Activated naive CD4-positive, alpha-beta T cell treated with Interleukin-2 at 50 U/mL for 16 hours (primary cell): ENCODE data around the gene TBC1D22A.
"Not testable (repeated sequence)": the region's sequence is repeated elsewhere in the genome, so short reads cannot be mapped to it uniquely, and the experiment has no call there.

Experiments
- DNase-seq: peaks from one replicate; pipeline ENCODE4 v3.0.0-alpha.2; 2020

The TBC1D22A gene

DNA sequence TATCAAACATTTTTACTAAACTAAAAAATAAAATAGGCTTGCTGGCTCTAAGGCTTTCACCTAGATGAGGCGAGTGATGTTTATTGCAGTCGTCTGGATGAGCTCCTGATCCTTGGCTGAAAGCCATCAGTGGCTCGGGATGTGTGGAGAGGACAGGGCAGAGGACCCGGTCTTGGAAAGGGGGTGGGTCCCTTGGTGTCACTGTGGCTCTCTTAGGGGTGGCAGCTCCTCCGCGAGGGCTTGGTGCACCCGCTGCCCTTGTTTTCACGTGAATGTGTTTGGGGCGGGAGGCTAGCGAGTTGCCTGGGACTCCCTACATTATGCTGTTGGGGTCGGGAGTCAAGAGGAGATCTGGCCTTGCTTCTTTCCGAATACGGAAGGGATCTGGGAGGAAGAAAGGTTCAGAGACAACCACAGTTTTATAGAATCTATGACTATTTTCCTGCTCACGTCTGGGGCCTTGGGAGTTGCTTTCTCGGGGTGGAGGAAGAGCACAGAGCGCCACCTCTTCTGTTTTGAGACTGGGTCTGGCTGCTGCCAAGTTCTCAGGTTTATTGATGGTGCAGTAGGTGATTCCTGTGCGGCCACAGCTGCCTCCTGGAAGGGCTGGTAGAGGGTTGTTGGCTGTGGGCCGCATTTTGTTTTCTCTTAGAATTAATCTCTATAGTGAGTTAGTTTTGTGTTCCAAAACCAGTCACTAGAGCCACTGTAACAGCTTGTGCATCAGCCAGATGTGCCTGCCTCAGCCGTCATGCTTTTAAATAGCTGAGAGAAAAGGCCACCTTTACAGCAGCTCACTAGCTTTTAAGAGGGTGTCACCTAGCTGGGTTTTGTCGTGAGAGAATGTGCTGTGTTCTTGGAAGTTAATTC lies 12.8 kb downstream of the TBC1D22A start:
- DNase-seq: no peak

DNA sequence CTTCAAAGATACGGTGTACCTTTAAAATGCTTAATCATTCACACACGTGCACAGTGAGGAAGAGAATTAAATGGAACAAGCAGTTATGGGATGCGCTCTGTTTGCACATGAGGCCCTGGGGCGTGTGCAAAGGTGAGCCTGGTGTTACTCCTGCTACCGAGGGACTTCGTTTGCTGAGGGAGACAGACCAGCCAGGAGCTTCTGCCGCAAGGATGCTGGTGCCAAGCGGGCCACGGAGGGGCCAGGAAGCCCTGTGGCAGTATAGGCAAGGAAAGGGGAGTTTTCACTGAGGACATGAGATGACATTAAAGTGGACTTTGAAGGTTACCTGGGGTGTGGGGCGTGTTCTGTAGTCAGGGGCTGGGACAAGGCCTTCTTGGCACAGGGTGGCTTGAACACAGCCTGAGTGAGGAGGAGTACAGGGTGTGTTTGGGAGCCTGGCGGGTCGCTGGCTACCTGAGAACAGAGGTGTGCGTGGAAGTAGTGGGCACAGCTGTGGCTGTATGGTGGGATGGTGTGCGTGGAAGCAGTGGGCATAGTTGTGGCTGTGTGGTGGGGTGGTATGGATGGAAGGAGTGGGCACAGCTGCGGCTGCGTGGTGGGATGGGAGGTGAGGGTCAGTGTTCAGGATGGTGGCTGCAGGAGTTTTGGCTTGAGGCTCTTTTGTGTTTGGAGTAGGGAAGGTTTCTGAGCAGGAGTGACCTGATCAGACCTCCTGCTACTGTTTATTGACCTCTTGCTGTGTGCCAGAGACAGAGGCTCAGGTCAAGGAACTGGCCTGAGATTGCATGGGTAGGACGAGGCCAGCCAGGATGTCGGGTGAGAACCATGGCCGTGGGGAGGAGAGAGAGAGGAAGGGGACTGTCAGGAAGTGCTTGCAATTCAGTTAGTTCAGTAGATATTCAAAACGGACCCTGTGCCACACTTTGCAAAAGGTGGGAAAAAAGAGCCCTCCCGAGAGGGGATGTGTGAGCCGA lies 13.7 kb downstream of the TBC1D22A start:
- DNase-seq: no peak

DNA sequence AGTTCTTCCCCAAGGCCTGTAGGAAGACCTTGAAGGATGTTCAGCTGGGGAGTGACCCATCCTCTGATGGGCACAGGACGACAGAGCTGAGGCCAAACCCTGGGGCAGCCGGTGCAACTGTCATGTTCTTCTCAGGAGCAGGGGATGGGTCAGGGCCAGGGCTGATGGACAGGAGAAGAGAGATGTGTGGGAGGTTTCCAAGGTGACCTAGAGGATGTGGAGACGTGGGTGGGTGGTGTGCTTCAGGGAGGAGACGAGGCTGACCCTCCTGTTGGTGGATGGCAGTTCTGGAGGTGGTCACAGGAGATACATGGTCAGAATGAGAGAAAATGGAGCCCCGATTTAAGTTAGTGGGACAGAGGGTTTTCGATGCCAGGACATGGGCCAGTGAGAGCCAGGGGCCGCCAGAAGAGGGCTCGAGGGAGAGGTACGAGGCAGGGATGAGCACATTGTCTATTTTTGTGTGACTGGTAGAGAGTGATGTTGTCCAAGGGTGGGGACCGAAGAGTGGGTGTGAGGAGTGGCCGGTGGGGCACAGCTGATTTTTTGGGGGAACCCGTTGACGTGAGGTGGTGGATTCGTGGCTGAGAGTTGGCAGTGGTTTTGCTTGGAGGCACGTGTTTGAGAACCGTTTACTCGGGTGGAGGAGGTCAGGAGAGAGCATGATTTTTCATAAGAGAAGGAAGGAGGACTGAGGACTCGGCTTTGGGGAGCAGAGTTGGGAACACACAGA lies 14.6 kb downstream of the TBC1D22A start:
- DNase-seq: no peak

DNA sequence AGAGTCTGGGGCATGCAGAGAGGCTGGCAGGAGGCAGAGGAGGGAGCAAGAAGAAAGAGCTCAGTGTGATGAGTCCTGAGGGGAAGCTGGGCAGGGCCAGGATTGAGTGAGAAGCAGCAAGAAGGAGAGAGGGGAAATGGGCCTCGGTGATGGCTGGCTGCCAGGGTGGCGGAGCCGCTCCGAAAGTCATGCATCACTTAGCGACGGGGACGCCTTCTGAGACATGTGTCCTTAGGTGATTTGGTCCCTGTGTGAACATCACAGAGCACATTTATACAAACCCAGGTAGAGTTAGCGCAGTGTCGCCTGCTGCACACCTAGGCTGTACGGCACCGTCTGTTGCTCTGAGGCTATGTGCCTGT lies 15.1 kb downstream of the TBC1D22A start:
- DNase-seq: peak; percentile 39

GRCh38 chr22:46779023-46779422 lies 16.6 kb downstream of the TBC1D22A start:
- DNase-seq: no peak

DNA sequence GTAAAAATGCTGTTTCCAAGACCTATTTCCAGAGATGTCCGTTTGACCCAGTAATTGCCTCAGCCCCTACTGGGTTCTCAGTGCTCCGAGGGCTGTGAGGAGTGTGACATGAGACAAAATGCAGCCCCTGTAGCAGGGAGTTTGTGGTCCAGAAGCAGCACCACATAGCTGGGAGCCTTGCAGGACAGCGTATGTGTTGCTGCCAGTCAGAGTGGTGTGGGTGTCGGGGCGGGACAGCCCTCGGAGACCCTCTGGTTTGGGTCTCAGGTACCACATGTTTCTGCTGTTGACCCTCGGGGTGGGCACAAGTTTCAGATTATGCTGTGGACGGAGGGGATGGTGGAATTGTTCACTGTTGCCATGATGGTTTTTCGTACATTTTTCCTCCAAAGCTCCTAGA lies 17.2 kb downstream of the TBC1D22A start:
- no peak for DNase-seq

- no peak for DNase-seq
These were observed 18.0 kb downstream of the TBC1D22A start for GRCh38 chr22:46780453-46780852.

DNA sequence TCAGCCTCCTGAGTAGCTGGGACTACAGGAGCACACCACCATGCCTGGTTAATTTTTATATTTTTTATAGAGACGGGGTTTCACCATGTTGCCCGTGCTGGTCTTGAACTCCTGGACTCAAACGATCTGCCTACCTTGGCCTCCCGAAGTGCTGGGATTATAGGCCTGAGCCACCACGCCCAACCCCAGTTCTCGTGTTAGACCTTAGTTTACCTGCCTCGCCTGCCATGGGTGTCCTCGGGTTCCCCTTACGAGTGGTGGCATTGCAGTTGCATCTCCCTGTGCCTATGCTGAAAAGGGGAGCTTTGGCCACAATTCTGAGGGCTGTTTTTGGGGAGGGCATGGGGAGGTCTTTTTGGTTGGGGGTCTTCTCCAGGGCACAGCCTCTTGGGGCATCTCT lies 18.8 kb downstream of the TBC1D22A start:
- no peak for DNase-seq

GRCh38 chr22:46782200-46782599 lies 19.8 kb downstream of the TBC1D22A start:
- not testable (repeated sequence) for DNase-seq

GRCh38 chr22:46783721-46784120 lies 21.3 kb downstream of the TBC1D22A start:
- no peak for DNase-seq

DNA sequence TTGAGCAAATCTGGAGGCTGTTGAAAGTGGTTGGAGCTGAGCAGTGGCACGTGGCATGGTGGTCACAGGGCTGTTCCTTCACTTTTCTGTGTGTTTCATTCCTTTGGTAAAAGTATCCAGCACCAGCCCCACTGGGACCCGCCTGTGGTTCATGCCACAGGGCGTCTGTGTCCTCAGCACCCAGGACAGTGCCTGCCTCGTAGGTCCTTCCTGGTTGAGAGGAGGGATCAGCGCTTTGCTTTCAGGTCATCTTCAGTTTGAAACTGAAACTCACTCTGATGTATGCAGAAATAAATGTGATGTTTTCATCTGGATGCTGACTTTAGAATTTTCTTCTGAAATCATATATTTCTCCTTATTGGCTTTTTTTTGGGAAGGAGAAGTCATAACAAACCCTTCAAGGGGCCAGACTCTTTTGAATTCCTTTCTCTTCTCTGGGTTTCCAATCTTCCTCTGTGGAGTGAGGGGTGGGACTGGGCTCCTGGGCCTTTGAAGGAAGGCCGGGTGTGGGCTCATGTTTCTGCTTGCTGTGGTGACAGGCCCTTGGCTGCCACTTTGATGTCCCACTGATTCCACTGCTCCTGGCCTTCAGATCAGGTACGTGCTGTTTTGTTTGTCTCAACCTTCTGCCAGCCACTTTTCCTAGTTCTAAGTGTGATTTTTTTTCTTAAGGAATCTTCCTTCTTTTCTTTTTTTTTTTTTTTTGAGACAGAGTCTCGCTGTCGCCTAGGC lies 26.2 kb downstream of the TBC1D22A start:
- DNase-seq: peak; percentile 38

DNA sequence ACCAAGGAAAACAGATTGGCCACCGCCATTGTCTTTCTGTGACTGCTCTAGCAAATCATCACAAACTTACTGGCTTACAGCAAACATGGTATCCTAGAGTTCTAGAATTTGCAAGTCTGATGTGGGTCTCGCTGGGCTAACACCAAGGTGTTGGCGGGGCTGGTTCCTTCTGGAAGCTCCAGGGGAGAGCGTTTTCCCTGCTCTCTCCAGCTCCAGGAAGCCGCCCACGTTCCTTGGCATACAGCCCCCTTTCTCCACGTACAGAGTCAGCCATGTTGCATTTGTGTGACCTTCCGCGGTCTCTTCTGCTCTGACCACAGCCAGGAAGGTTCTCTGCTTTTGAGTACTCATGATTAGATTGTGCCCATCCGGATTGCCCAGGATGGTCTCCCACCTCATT lies 27.5 kb downstream of the TBC1D22A start:
- DNase-seq: no peak

DNA sequence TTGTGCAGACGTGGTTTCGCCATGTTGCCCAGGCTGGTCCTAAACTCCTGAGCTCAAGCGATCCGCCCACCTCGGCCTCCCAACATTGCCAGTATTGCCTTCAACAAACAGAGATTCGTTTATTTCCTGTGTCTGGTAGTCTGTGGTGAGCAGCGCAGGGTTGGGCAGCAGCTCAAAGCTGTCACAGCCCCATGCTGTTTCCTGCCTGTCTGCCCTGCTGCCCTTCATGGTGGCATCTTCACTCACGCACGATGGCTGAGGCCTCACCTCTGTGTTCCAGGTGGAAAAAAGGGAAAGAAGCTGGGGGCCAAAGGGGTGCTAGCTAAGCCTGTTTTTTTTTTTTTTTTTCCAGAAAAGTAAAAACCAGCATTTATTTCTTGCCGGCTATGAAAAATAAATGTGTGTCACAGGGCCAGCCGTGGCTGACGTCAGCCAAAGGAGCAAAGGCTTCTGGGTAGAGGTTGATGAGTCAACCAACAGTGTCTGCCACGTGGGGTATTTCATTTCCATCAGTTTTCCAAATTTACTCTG lies 28.8 kb downstream of the TBC1D22A start:
- DNase-seq: peak; percentile 78

DNA sequence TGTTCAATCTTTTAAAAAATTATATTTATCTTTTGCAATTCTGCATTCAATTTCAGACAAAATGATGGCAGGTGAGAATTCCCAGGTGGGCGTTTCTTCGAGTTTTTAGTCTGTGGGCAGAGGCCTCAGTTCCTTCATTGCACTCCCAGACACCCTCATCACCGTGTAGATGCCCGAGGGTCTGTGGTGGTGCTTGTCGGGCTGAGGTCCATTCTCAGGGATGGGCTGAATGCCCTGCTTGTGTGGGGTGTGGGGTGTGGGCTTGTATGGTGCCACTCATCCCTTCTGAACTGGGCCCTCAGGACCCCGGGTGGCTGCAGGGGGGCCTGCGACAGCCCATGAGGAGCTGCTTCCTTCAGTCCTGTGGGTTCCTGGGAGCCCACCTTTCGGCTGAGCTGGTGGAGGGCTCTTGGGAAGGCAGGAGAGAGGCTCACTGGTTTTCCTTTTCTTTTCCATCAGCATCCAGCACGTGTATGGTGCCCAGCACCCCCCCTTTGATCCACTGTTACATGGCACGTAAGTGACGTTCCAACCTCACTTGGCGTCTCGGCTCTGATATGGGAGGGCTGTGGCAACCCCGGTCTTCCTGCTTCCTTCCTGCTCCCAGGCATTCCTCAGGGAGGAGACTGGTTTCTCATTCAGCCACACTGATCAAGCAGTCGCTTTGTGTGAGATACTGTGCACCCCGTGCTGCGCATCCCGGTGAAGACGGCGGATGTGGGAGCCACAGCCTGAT lies 29.8 kb downstream of the TBC1D22A start:
- no peak for DNase-seq

DNA sequence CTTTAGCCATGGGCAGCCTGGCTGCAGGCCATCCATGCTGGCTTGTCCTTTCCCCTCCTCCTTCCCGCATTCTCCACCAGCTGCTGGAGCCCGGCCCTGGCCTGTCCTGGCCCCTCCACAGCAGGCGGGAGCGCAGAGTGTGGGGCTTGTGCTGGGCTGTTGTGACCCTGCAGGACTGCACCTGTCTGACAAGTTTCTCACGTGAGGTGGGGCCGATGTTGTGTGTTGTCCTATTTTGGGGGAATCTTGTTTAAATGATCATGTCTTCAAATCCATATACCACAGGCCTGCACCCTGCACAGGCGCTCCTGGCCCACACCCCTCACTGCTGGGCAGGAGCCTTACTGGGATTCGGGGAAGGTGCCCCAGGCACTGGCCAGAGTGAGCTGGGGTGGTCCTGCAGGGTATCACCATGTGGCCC lies 30.4 kb downstream of the TBC1D22A start:
- DNase-seq: no peak

- no peak for DNase-seq
These were observed 31.0 kb downstream of the TBC1D22A start for GRCh38 chr22:46793497-46793896.

DNA sequence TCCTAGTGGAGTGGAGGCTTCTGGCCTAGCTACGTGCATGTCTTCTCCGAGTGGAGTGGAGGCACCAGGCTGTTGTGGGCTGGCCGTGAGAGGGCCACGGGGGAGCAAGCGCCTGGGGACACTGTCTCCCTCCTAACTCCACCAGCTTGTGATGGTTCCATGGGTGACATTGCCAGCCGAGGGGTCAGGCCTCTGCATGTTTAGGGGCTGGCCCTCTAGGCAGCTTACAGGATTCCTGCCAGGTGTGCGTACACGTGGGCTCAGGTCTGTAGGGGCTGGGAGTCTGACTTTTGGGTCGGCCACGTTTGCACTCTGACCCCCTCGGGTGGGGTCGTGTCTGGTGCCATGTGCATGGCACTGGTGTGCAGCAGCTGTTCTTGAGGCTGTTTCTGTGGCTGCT lies 31.6 kb downstream of the TBC1D22A start:
- DNase-seq: no peak

GRCh38 chr22:46794491-46794890 lies 32.0 kb downstream of the TBC1D22A start:
- no peak for DNase-seq

GRCh38 chr22:46795140-46795539 lies 32.7 kb downstream of the TBC1D22A start:
- no peak for DNase-seq

DNA sequence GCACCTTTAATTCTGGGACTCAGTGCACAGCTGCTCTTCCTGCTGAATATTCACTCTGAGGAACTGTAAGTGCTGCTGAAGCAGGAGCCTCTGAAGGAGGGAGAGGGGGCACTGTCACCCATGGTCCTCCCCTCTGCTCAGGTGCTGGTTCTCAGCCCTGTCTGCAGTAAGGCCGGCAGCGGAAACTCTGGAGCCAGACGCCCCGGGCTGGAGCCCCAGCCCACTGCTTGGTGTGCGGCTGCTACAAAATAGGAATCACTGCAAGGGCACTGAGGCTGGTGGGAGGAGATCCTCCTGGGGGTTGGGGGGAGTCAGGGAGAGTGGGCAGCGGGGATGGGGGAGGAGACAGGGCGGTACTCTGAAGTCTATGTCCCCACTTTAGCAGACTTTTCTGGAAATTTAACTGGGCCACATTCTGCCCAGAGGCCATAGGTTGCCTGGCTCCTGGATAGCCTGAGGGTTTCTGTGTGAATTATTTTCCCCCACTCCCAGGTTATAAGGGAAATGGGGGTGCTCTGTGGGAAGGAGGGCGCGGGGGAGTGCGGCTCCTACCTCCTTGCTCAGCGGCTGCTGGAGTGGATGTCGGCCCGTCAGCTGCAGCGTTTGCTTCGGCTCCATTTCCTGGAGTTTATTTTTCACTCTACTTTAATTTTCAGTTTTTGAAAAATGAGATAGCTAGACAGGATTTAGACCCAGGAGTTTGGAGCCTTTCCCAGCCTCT lies 33.6 kb downstream of the TBC1D22A start:
- no peak for DNase-seq
